MCF 10A (cell line): ENCODE measurements around the gene FBXO17. TPM values are rescaled to one million over a fixed set of nuclear protein-coding genes. Genes with fewer than 3 reads are reported as not detected.

ENCODE experiments used
- BruUV-seq: library from RNA; stranded (reverse); fragments of 400-500 nt; replicated peaks from 2 replicates; lab custom pipeline; 2021; lab: Mats Ljungman, UMichigan
- CTCF ChIA-PET: fragments of 300-600 bp; sonication (Branson Sonifier 250); formaldehyde crosslinking; extraction: SDS; loops from one replicate; lab custom pipeline; 2021; ENCODE audit warnings: antibody characterized with exemption, inconsistent platforms; lab: Yijun Ruan, JAX
- POLR2A ChIA-PET: fragments of 300-600, 350-650 bp; sonication (Branson Sonifier 250); formaldehyde crosslinking; extraction: SDS; loops from one replicate; lab custom pipeline; 2020; ENCODE audit warnings: antibody characterized with exemption, inconsistent platforms; lab: Yijun Ruan, JAX
- DNase-seq: peaks from one replicate; pipeline ENCODE4 v3.0.0-alpha.2; 2018; ENCODE audit not compliant: unreplicated experiment
- H3K27ac Mint-ChIP-seq: one replicate; pipeline ENCODE4 v1.8.0; 2022; ENCODE audit warnings: mild to moderate bottlenecking, low read depth, mixed read lengths; ENCODE audit not compliant: unreplicated experiment
- H3K27me3 Mint-ChIP-seq: one replicate; pipeline ENCODE4 v1.8.0; 2022; ENCODE audit warnings: mixed read lengths; ENCODE audit not compliant: insufficient read depth, unreplicated experiment
- H3K36me3 Mint-ChIP-seq: one replicate; pipeline ENCODE4 v1.8.0; 2022; ENCODE audit warnings: mild to moderate bottlenecking, moderate library complexity, mixed read lengths; ENCODE audit not compliant: insufficient read depth, unreplicated experiment
- H3K4me1 Mint-ChIP-seq: one replicate; pipeline ENCODE4 v1.8.0; 2022; ENCODE audit warnings: mixed read lengths; ENCODE audit not compliant: insufficient read depth, unreplicated experiment
- H3K4me3 Mint-ChIP-seq: one replicate; pipeline ENCODE4 v1.8.0; 2022; ENCODE audit warnings: mild to moderate bottlenecking, moderate library complexity, mixed read lengths; ENCODE audit not compliant: unreplicated experiment
- H3K9me3 Mint-ChIP-seq: one replicate; pipeline ENCODE4 v1.8.0; 2022; ENCODE audit warnings: mixed read lengths; ENCODE audit not compliant: unreplicated experiment
- CTCF ChIP-seq: fragments of 200-600 bp; IDR thresholded peaks from one replicate; pipeline ENCODE4 v1.8.0; 2022; ENCODE audit warnings: antibody characterized with exemption, mild to moderate bottlenecking; ENCODE audit not compliant: unreplicated experiment
- intact Hi-C: fragments of 100-400 bp; cut with micrococcal nuclease; formaldehyde crosslinking; loops from 2 replicates; pipeline ENCODE4 v1.14.1; 2022
- total RNA-seq: library from RNA; stranded (reverse); gene quantifications from 2 replicates; pipeline ENCODE4 v1.2.3, GENCODE V29; 2022

The FBXO17 gene
- total RNA-seq, 1 experiment from 2014 or later = 5.8 TPM

DNA sequence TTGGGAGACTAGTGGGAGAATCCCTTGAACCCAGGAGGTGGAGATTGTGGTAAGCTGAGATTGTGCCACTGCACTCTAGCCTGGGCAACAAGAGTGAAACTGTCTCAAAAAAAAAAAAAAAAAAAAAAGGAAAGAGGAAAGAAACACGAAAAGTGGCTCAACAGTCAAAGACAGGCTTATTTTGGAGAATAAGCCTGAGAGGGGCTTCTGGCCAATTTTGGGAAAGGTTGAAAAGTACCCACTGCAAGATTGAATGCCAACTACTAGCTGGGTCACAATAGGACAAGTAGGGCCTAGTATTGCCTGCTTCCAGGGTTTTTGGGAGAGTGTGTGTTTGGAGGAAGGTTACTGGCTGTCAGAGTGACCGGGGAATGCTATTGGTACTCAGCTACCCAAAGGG, 17.2 kb downstream of the FBXO17 start:
- no peak for TF ChIP-seq CTCF
- H3K9me3 Mint-ChIP-seq = no peaks in the 10 kb centered on the region
- no TSS peak for BruUV-seq
- CTCF ChIA-PET = interaction anchor here (0.6 to 1.1 kb wide), 2 partner anchors 83 to 95 kb away, joined by 3 read pairs; no protein-coding TSS in a partner anchor
- no peak overlapping the region for H3K27ac Mint-ChIP-seq
- no peak for DNase-seq
- POLR2A ChIA-PET = no interaction called here
- no peaks in the 10 kb centered on the region for H3K27me3 Mint-ChIP-seq
- H3K36me3 Mint-ChIP-seq = no peaks in the 10 kb centered on the region
- H3K4me3 Mint-ChIP-seq = no peak overlapping the region
- peaks cover 5% of the 10 kb centered on the region for H3K4me1 Mint-ChIP-seq
- intact Hi-C loops = no loop called here

DNA sequence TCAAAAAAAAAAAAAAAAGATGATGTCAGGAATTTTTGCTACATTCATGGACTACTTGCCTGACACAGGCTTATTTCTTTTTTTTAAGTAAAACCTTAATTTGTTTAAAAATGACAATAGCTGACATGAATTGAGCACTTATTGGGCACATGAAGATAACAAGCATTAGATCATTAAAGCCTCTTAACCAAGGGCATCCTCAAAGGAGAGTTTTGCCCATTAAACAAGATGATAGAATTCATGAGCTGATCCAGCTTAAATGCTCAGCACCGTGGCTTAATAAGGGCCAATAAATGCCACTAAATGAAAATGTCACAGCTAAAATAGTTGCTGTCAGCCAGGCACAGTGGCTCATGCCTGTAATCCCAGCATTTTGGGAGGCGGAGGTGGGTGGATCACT, 19.3 kb downstream of the FBXO17 start:
- intact Hi-C loops = no loop called here
- ChIA-PET CTCF (interaction anchor here (0.7 to 0.8 kb wide), 2 partner anchors 20 to 372 kb away, joined by 3 to 7 read pairs; no protein-coding TSS in a partner anchor), POLR2A (no interaction called here)
- Mint-ChIP-seq H3K4me1 (peaks cover 5% of the 10 kb centered on the region), H3K27ac (no peak overlapping the region), H3K4me3 (no peak overlapping the region), H3K27me3 (no peaks in the 10 kb centered on the region), H3K36me3 (no peaks in the 10 kb centered on the region), H3K9me3 (no peaks in the 10 kb centered on the region)
- no peak for DNase-seq
- no peak for TF ChIP-seq CTCF
- BruUV-seq = no TSS peak

DNA sequence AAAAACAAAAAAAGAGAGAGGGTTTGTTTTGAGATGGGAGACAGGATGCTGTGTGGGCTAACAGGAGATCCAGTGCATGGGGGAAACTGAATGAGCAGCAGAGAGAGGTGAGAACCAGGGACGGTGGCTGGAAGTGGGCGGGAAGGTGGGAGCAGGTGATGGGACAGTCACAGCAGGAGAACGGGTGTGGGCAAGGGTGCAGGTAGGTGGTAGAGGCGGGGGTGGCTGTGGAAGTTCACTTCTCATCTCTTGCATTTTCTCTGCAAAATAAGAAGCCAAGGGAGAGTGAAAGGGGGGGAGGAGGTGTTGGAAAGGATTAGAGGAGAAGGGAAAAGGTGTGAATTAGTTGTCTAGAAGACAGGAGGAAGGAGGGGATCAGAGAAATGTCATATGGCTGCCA, 21.9 kb downstream of the FBXO17 start:
- POLR2A ChIA-PET = no interaction called here
- DNase-seq = no peak
- H3K27ac Mint-ChIP-seq = no peak overlapping the region
- no peaks in the 10 kb centered on the region for H3K9me3 Mint-ChIP-seq
- H3K4me3 Mint-ChIP-seq = no peak overlapping the region
- no peaks in the 10 kb centered on the region for H3K27me3 Mint-ChIP-seq
- H3K36me3 Mint-ChIP-seq = no peaks in the 10 kb centered on the region
- peaks cover 5% of the 10 kb centered on the region for H3K4me1 Mint-ChIP-seq
- CTCF ChIA-PET = interaction anchor here (0.6 to 3.2 kb wide), 4 partner anchors 9 to 539 kb away, joined by 3 to 17 read pairs (median 6); no protein-coding TSS in a partner anchor
- TF ChIP-seq CTCF = no peak
- BruUV-seq = no TSS peak
- intact Hi-C loops = loop anchor here (2.0 to 5.0 kb wide), 2 partner anchors 436 to 551 kb away; partner anchors contain the start of gene FAM98C

GRCh38 chr19:38952395-38953165, 23.0 kb downstream of the FBXO17 start:
- peak overlapping the region; percentile 9 for H3K27ac Mint-ChIP-seq

More at GRCh38 chr19:38952395-38953165, 23.0 kb downstream of the FBXO17 start:
- no peak overlapping the region for H3K4me3 Mint-ChIP-seq
- no peaks in the 10 kb centered on the region for H3K36me3 Mint-ChIP-seq
- DNase-seq = peak; percentile 60
- no TSS peak for BruUV-seq
- POLR2A ChIA-PET = interaction anchor here (0.6 to 1.3 kb wide), 4 partner anchors 9 to 1417 kb away, joined by 3 to 4 read pairs (median 4); no protein-coding TSS in a partner anchor
- no peaks in the 10 kb centered on the region for H3K9me3 Mint-ChIP-seq
- CTCF ChIA-PET = interaction anchor here (0.6 to 3.2 kb wide), 10 partner anchors 9 to 1541 kb away, joined by 3 to 17 read pairs (median 4); partner anchors contain the start of genes FAM98C, MRPS12 and SARS2
- peaks cover 5% of the 10 kb centered on the region for H3K4me1 Mint-ChIP-seq
- intact Hi-C loops = loop anchor here (2.0 to 5.0 kb wide), 2 partner anchors 435 to 550 kb away; partner anchors contain the start of gene FAM98C
- H3K27me3 Mint-ChIP-seq = no peaks in the 10 kb centered on the region
- peak; percentile 27 for TF ChIP-seq CTCF
